Retinal pigment epithelial cell (primary cell): ENCODE results near the gene IL1A.

ENCODE experiments used
- DNase-seq: peaks from one replicate; pipeline ENCODE4 v3.0.0-alpha.2; 2010; ENCODE audit warnings: low read depth
- H3K4me3 ChIP-seq: 2 replicates; pipeline ENCODE4 v1.5.1; 2011; ENCODE audit warnings: mild to moderate bottlenecking, low read length, control low read depth, moderate library complexity
- TF ChIP-seq, protein P1 (sequence below): conservative IDR thresholded peaks from 2 replicates; pipeline ENCODE4 v1.5.1; 2011; ENCODE audit warnings: low read depth, low read length, control low read depth, inconsistent platforms

IL1A gene

DNA sequence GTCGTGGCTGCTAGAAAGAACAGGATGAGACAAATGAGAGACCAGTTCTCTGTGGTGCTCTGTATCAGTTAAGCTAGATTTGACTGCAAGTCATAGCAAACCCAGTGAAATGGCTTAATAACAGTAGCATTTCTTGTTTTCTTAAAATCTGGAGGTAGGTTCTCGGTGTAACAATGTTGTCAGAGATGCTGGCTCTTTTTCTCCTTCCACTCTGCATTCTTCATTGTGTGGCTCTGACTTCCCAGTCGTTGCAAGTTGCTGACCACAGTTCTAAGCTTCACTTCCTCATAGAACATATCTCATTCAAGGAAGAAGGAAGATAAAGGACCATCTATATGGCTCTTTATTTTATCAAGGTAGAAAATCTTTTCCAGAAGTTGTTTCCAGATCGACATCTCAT is 12.0 kb downstream of the IL1A start:
- DNase-seq: no peak
- TF ChIP-seq, protein P1, sequence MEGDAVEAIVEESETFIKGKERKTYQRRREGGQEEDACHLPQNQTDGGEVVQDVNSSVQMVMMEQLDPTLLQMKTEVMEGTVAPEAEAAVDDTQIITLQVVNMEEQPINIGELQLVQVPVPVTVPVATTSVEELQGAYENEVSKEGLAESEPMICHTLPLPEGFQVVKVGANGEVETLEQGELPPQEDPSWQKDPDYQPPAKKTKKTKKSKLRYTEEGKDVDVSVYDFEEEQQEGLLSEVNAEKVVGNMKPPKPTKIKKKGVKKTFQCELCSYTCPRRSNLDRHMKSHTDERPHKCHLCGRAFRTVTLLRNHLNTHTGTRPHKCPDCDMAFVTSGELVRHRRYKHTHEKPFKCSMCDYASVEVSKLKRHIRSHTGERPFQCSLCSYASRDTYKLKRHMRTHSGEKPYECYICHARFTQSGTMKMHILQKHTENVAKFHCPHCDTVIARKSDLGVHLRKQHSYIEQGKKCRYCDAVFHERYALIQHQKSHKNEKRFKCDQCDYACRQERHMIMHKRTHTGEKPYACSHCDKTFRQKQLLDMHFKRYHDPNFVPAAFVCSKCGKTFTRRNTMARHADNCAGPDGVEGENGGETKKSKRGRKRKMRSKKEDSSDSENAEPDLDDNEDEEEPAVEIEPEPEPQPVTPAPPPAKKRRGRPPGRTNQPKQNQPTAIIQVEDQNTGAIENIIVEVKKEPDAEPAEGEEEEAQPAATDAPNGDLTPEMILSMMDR: no peak
- H3K4me3 ChIP-seq: no peak overlapping the region

DNA sequence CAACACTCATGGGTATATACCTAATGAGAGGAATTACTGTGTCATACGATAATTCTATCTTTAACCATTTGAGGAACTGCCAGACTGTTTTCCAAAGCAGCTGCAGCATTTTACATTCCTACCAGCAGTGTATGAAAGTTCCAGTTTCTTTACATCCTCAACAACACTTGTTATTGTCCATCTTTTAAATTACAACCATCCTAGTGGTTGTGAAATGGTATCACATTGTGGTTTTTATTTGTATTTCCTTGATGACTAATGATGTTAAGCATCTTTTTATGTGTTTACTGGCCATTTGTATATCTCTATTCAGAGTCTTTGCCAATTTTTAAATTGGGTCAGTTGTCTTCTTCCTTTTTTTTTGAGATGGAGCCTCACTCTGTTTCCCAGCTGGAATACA is 15.9 kb downstream of the IL1A start:
- no peak overlapping the region for H3K4me3 ChIP-seq
- TF ChIP-seq, protein P1: no peak
- DNase-seq: no peak

DNA sequence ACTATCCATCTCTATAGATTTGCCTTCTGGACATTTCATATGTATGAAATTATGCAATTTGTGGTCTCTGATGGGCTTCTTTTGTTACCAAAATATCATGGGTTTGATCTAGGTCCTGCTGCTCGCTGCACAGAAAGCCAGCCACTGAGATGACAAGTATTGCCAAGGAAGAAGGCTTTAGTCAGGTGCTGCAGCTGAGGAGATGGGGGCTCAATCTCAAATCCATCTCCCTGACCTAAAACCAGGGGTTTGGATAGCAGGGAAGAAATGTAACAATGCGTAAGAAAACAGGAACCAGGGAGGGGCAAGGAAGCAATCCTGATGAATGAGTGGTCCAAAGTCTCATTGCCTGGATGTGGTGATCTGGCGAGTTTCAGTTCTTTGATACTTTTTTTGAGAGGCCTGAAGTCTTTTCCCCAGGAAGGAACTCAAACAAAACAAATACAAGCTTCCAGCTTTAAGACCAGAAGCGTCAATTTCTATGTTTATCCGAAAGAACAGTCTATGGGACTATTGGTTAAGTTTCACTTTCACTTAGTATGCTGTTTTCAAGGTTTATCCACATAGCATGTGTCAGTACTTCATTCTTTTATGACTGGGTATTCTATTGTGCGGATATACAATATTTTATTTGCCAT is 16.5 kb downstream of the IL1A start:
- TF ChIP-seq, protein P1: no peak
- H3K4me3 ChIP-seq: no peak overlapping the region
- no peak for DNase-seq

DNA sequence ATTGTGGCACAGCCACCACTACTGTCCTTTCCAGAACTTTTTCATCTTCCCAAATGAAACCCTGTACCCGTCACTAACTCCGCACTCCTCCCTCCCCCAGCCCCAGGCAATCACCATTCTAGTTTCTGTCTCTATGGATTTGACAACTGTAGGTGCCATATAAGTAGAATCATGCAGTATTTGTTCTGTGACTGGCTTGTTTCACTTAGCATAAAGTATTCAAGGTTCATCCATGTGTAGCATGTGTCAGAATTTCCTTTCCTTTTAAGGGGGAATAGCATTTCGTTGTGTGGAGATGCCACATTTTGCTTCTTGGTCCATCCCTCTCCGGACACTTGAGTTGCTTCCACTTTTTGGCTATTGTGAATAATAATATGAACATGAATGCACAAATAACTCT is 19.0 kb downstream of the IL1A start:
- no peak for DNase-seq
- TF ChIP-seq, protein P1: no peak
- H3K4me3 ChIP-seq: peak overlapping the region; percentile 90

DNA sequence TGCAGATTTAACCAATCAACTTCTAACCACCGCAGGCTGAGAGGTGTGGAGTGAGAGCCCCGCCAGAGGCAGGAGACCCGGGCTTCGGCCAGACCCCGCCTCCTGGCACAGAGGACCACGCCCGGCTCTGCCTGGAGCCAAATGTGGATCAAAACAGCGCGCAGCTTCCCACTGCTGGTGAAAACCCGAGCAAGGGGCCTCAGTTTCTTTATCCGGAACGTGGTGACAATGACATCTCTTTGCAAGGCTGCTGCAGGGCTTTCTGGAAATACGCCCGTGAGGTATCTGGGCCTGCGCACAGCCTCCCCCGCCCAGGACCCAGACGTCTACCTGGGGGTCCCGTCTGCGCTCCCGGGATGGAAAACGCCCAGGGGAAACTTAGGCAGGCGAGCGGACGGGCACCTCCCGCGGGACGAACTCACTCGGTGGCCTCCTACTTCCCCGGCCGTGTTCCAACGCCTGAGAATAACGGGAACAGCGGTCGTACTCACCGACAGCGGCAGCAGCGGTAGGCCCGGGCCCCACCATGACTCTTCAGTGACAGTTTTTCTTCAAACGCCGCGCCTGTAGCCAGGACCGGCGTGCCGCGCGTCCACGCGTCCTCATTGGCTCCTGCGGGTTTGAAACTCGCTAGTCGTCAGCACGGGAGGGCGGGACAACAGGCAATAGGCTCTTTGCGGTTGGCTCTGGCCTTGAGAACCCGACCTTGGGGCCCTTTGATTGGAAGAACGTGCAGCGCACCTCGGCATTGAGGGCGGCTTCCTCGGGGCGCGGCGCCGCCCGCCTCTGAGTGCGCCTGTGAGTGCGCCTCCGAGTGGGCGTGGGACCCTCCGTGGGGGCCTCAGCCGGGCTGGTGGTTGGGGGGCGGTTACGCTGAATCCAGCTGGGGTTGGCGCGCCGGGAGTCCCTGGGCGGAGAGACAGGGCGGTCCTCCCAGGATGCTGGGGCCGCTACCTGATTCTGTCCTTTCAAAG is 19.9 kb downstream of the IL1A start, which contains the start of gene CKAP2L:
CKAP2L (minus strand) TSS at position 539 of the 974 bp plus-strand sequence; CDS start at position 528, 11 bp downstream.
- H3K4me3 ChIP-seq: peak within 1 kb of the TSS; percentile 90
- TF ChIP-seq, protein P1: no peak
- peak; percentile 95 for DNase-seq

DNA sequence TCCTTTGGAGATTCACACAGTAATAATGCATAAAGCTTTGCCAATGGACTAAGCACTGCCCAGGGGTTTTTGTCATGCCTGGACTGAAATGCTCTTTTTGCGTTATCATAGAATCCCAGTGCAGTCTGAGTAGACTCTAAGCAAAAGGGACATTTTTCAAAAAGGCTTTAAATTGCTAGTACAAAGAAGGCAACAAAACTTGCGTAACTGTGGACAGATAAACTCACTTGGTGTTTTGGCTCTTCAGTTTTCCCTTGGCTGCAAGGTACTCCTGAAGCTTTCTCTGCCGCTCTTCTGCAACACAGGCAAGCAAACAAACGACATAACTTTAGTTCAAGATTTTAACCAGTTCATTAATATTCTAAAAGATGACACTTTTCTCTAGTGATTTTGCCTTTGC is 22.0 kb downstream of the IL1A start:
- H3K4me3 ChIP-seq: no peak overlapping the region
- no peak for DNase-seq
- TF ChIP-seq, protein P1: no peak
